Rectal smooth muscle tissue (tissue), 1 donor: ENCODE results near the gene C22orf23.

Experiments used
- H3K27ac ChIP-seq: one replicate; pipeline ENCODE4 v1.7.0; 2013; ENCODE audit warnings: low read depth, low read length, inconsistent platforms
- H3K27me3 ChIP-seq: one replicate; pipeline ENCODE4 v1.7.0; 2013; ENCODE audit warnings: low read length; ENCODE audit not compliant: control insufficient read depth, insufficient read depth
- H3K36me3 ChIP-seq: one replicate; pipeline ENCODE4 v1.7.0; 2013; ENCODE audit warnings: low read length; ENCODE audit not compliant: control insufficient read depth, insufficient read depth
- H3K4me1 ChIP-seq: one replicate; pipeline ENCODE4 v1.7.0; 2013; ENCODE audit warnings: low read length; ENCODE audit not compliant: control insufficient read depth, insufficient read depth
- H3K4me3 ChIP-seq: one replicate; pipeline ENCODE4 v1.7.0; 2013; ENCODE audit warnings: low read length
- H3K9ac ChIP-seq: one replicate; pipeline ENCODE4 v1.7.0; 2013; ENCODE audit warnings: low read length

C22orf23 gene

GRCh38 chr22:37925767-37926166 is 27.6 kb downstream of the C22orf23 start:
- H3K27me3 ChIP-seq = no peaks in the 10 kb centered on the region
- H3K4me1 ChIP-seq = no peaks in the 10 kb centered on the region
- no peak overlapping the region for H3K9ac ChIP-seq
- H3K36me3 ChIP-seq = peaks cover 47% of the 10 kb centered on the region
- no peak overlapping the region for H3K4me3 ChIP-seq
- no peak overlapping the region for H3K27ac ChIP-seq

- no peaks in the 10 kb centered on the region for H3K4me1 ChIP-seq
- peaks cover 45% of the 10 kb centered on the region for H3K36me3 ChIP-seq
Observed at GRCh38 chr22:37925330-37925729, 28.1 kb downstream of the C22orf23 start.

DNA sequence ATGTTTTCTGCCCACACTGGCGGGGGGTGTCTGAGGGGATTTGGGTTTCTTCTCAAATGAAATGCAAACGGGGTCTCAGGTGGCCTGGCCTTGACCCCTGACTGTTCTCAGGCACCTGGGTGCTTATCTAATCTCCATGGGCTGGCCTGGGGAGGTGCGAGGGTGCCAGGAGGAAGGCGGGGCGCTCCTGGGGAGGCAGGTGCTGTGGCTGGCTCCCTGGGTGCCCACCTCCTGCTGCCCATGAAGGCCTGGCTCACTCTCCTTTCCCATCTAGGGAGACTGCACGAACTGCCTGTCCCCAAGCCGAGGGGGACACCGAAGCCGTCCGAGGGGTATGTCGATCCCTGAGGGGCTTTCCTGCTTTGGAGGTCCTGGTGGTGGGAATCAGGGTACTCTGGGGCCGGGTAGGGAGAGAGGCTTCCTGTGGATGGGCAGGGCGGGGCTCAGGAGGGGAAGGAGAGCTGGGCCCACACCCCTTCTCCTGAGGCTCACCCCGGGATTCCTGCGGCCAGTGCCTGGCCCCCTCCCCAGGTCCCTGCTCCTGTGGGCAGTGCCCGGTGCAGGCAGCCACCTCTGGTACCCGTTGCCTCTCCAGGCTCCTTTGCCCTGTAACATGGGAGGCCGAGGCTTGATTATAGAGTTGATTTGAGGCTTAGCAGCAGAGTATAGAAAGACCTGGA is 28.9 kb downstream of the C22orf23 start:
- H3K4me1 ChIP-seq = no peaks in the 10 kb centered on the region
- H3K9ac ChIP-seq = no peak overlapping the region
- no peaks in the 10 kb centered on the region for H3K27me3 ChIP-seq
- H3K36me3 ChIP-seq = peaks cover 42% of the 10 kb centered on the region
- peak overlapping the region; percentile 22 for H3K27ac ChIP-seq
- H3K4me3 ChIP-seq = no peak overlapping the region

More at GRCh38 chr22:37925330-37925729, 28.1 kb downstream of the C22orf23 start:
- no peak overlapping the region for H3K9ac ChIP-seq
- H3K27me3 ChIP-seq = no peaks in the 10 kb centered on the region
- H3K27ac ChIP-seq = peak overlapping the region; percentile 14
- no peak overlapping the region for H3K4me3 ChIP-seq

DNA sequence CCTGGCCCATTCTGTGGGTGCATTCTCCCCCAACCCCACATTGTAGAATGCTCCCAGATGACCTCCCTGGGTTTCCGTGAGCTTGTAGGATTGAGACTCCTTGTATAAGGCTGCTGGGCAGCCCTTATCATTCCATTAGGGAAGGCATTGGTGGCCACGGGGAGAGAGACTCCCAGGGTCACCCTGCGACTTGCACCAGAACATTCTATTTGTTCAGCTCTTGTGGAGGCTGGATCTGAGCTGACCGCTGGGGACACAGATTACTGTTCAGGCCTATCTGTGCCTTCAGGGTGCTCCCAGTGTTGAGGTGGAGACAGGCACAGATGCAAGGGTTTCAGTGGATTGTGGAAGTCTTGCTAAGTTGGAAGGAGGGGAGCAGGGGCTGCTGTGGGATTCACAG is 29.5 kb downstream of the C22orf23 start:
- H3K27me3 ChIP-seq = no peaks in the 10 kb centered on the region
- H3K27ac ChIP-seq = no peak overlapping the region
- H3K4me3 ChIP-seq = no peak overlapping the region
- peaks cover 42% of the 10 kb centered on the region for H3K36me3 ChIP-seq
- no peak overlapping the region for H3K9ac ChIP-seq
- no peaks in the 10 kb centered on the region for H3K4me1 ChIP-seq

DNA sequence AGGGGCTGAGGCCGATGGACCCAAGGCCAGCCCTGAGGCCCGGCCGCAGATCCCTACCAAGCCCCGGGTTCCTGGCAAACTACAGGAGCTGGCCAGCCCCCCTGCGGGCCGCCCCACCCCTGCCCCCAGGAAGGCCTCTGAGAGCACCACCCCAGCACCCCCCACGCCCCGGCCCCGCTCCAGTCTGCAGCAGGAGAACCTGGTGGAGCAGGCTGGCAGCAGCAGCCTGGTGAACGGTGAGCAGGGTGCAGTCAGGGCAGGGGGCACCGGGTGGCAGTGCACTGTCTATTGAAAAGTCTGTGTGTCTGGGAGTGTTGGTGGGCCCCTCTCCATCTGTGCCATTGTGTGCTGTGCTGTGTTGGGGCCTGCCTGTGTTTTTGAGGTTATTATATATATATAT is 31.2 kb downstream of the C22orf23 start:
- Histone ChIP-seq H3K9ac (no peak overlapping the region), H3K27me3 (no peaks in the 10 kb centered on the region), H3K4me3 (no peak overlapping the region), H3K27ac (no peak overlapping the region), H3K4me1 (no peaks in the 10 kb centered on the region), H3K36me3 (peaks cover 48% of the 10 kb centered on the region)

DNA sequence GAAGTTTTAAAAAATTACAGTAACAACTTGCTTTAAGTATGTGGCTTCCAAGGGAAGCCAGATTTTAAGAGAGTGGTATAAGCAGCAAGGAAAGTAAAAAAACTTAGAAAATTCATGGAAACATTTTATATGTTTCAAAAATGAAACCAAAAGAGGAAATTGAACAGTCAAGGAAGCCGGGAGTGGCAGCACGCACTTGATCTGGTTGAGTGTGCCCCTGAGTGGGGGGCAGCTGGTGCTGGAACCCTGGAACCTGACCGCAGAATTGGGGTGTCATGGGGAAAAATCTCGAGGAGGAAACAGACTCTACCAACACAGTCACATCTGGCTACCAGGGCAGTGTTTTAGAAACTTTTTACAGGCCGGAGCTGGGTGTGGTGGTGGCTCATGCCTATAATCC is 33.3 kb downstream of the C22orf23 start:
- H3K36me3 ChIP-seq = peaks cover 37% of the 10 kb centered on the region
- no peak overlapping the region for H3K9ac ChIP-seq
- no peak overlapping the region for H3K27ac ChIP-seq

GRCh38 chr22:37918580-37919270 is 34.7 kb downstream of the C22orf23 start:
- no peak overlapping the region for H3K27ac ChIP-seq
- H3K36me3 ChIP-seq = peaks cover 31% of the 10 kb centered on the region
- H3K4me3 ChIP-seq = no peak overlapping the region
- H3K27me3 ChIP-seq = no peaks in the 10 kb centered on the region
- H3K9ac ChIP-seq = no peak overlapping the region
- no peaks in the 10 kb centered on the region for H3K4me1 ChIP-seq

More for the DNA sequence above, 33.3 kb downstream of the C22orf23 start:
- no peak overlapping the region for H3K4me3 ChIP-seq
- no peaks in the 10 kb centered on the region for H3K27me3 ChIP-seq
- H3K4me1 ChIP-seq = no peaks in the 10 kb centered on the region

- Histone ChIP-seq H3K4me1 (no peaks in the 10 kb centered on the region), H3K4me3 (no peak overlapping the region), H3K9ac (no peak overlapping the region), H3K27me3 (no peaks in the 10 kb centered on the region), H3K36me3 (peaks cover 32% of the 10 kb centered on the region), H3K27ac (peak overlapping the region; percentile 16)
Observed at GRCh38 chr22:37917874-37918548, 35.4 kb downstream of the C22orf23 start.

- no peaks in the 10 kb centered on the region for H3K27me3 ChIP-seq
- peaks cover 9% of the 10 kb centered on the region for H3K4me1 ChIP-seq
- no peak overlapping the region for H3K4me3 ChIP-seq
- no peak overlapping the region for H3K9ac ChIP-seq
- peaks cover 36% of the 10 kb centered on the region for H3K36me3 ChIP-seq
- peak overlapping the region; percentile 6 for H3K27ac ChIP-seq
Observed at GRCh38 chr22:37916311-37916710, 37.1 kb downstream of the C22orf23 start.

DNA sequence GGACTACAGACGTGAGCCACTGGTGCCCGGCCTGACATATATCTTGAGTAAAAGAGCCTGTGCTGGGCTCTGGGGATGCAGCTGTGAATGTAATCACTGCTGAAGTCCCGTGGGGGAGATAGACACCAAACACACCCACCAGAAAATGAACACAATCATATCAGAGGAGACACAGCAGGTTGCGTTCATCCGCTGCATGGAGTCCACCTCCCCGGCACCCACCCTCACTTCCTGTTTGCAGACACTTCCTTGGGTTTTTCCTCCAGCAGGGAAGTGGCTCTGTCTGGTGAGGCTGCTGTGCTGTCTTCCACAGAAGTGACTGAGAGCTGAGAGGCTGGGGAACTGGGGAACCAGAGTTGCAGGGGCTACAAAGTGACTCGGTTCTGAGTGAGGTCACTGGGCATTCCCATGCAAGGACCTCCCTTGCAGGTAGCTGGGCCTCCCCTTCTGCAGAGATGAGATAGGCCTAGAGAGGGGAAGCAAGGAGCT is 40.1 kb downstream of the C22orf23 start:
- peak overlapping the region; percentile 1 for H3K27ac ChIP-seq
- no peak overlapping the region for H3K4me3 ChIP-seq
- peaks cover 27% of the 10 kb centered on the region for H3K36me3 ChIP-seq
- H3K9ac ChIP-seq = no peak overlapping the region
- peaks cover 29% of the 10 kb centered on the region for H3K4me1 ChIP-seq
- H3K27me3 ChIP-seq = no peaks in the 10 kb centered on the region

- Histone ChIP-seq H3K4me3 (no peak overlapping the region), H3K36me3 (peaks cover 18% of the 10 kb centered on the region), H3K27me3 (no peaks in the 10 kb centered on the region), H3K9ac (no peak overlapping the region), H3K27ac (peak overlapping the region; percentile 90), H3K4me1 (peaks cover 29% of the 10 kb centered on the region)
Observed at GRCh38 chr22:37912171-37912570, 41.2 kb downstream of the C22orf23 start.

DNA sequence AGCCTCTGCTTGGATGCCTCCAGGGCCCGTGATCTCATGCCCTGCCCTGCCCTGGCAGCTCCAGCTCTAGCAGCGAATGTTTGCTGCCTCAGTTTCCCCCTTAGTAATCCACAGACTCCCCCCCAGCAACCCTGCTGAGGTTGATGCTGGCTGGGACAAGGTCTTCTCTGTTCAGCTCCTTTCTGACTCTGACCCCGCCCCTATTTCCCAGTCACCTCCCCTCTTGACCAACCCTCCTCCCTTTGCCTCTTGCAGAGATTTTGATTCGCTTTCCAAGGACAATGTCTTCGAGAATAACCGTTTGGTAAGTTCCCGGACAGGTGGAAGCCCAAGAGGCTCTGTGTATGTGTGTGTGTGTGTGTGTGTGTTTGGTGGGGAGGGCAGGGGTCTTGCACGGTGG is 41.7 kb downstream of the C22orf23 start:
- Histone ChIP-seq H3K4me1 (peaks cover 29% of the 10 kb centered on the region), H3K27me3 (no peaks in the 10 kb centered on the region), H3K4me3 (no peak overlapping the region), H3K36me3 (peaks cover 18% of the 10 kb centered on the region), H3K9ac (no peak overlapping the region), H3K27ac (peak overlapping the region; percentile 90)
